Left ventricle myocardium inferior (tissue), 1 donor: ENCODE results near the gene GRIK4. TPM values are rescaled to one million over a fixed set of nuclear protein-coding genes. Genes with fewer than 3 reads are reported as not detected.

ENCODE experiments used
- DNase-seq: peaks from one replicate; pipeline ENCODE4 v3.0.0-alpha.2; 2020
- H3K27ac ChIP-seq: fragments of 200-600 bp; replicated peaks from 2 replicates; pipeline ENCODE4 v1.8.0; 2021
- H3K27me3 ChIP-seq: fragments of 200-600 bp; 2 replicates; pipeline ENCODE4 v1.8.0; 2021; ENCODE audit warnings: low read depth
- H3K36me3 ChIP-seq: fragments of 200-600 bp; 2 replicates; pipeline ENCODE4 v1.8.0; 2021
- H3K4me1 ChIP-seq: fragments of 200-600 bp; 2 replicates; pipeline ENCODE4 v1.8.0; 2021
- H3K4me3 ChIP-seq: fragments of 200-600 bp; 2 replicates; pipeline ENCODE4 v1.8.0; 2021; ENCODE audit warnings: mild to moderate bottlenecking, moderate library complexity
- H3K9me3 ChIP-seq: fragments of 200-600 bp; replicated peaks from 2 replicates; pipeline ENCODE4 v1.8.0; 2021
- intact Hi-C: fragments of 100-400 bp; cut with micrococcal nuclease; formaldehyde crosslinking; loops from one replicate; pipeline ENCODE4 v1.11.0; 2022
- total RNA-seq: library from RNA; stranded (reverse); fragmentation: NEBNext Ultra II Directional; extraction: Animal tissue kit (Norgen Biotek cat#: 25700); gene quantifications from one replicate; pipeline ENCODE4 v1.2.1, GENCODE V29; 2021
- TF ChIP-seq, protein P1 (sequence below): fragments of 200-600 bp; IDR thresholded peaks from 2 replicates; pipeline ENCODE4 v1.8.0; 2021; ENCODE audit warnings: antibody characterized with exemption, mild to moderate bottlenecking, borderline replicate concordance
- donor health status: DM: no; HTN: yes; CAD: no; lungs with severe emphysema.

GRIK4 gene
- total RNA-seq, 1 donor from 2014 or later: 0.16 TPM

DNA sequence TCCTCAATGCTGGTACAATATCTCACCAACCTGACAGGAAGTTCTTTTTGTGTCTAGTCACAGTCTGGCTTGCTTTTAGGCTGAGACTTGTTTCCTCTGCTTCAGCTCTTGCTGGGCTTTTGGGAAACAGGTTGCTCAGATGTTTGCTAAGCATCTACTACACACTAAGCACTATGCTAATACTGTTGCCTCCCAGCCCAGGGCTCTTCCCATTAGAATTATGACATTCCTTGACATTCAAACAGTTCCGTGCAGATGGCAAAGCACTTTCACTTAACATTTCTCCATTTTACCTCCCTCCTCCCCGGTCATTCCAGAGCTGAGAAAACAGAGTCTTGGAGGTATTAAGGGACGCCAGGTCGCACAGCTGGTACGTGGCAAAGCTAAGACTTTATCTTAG lies 311.6 kb downstream of the GRIK4 start:
- no peaks in the 10 kb centered on the region for H3K9me3 ChIP-seq
- peaks cover 98% of the 10 kb centered on the region for H3K27me3 ChIP-seq
- H3K27ac ChIP-seq: no peak overlapping the region
- no peak overlapping the region for H3K4me3 ChIP-seq
- TF ChIP-seq, protein P1, sequence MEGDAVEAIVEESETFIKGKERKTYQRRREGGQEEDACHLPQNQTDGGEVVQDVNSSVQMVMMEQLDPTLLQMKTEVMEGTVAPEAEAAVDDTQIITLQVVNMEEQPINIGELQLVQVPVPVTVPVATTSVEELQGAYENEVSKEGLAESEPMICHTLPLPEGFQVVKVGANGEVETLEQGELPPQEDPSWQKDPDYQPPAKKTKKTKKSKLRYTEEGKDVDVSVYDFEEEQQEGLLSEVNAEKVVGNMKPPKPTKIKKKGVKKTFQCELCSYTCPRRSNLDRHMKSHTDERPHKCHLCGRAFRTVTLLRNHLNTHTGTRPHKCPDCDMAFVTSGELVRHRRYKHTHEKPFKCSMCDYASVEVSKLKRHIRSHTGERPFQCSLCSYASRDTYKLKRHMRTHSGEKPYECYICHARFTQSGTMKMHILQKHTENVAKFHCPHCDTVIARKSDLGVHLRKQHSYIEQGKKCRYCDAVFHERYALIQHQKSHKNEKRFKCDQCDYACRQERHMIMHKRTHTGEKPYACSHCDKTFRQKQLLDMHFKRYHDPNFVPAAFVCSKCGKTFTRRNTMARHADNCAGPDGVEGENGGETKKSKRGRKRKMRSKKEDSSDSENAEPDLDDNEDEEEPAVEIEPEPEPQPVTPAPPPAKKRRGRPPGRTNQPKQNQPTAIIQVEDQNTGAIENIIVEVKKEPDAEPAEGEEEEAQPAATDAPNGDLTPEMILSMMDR: no peak
- DNase-seq: no peak
- H3K4me1 ChIP-seq: no peaks in the 10 kb centered on the region
- intact Hi-C loops: no loop called here
- no peaks in the 10 kb centered on the region for H3K36me3 ChIP-seq

DNA sequence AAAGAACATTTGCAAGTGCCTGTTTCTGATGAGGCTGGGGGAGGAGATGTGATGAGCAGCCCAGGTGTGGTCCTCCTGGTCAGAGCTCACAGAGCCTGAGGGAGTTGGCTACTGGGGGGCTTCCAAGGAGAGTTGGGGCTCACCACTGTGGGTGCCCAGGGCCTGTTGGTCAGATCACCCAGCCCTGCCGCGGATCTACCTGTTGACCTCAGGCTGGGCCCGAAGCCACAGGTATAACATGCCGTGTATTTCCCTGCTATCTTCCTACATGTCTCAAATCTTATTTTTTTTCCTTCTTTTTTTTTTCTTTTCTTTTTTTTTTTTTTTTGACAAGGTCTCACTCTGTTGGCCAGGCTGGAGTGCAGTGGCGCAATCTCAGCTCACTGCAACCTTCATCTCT lies 312.7 kb downstream of the GRIK4 start:
- no peak for DNase-seq
- intact Hi-C loops: no loop called here
- Histone ChIP-seq H3K27me3 (peaks cover 98% of the 10 kb centered on the region), H3K4me3 (no peak overlapping the region), H3K9me3 (no peaks in the 10 kb centered on the region), H3K4me1 (no peaks in the 10 kb centered on the region), H3K27ac (no peak overlapping the region), H3K36me3 (no peaks in the 10 kb centered on the region)
- TF ChIP-seq, protein P1: no peak

DNA sequence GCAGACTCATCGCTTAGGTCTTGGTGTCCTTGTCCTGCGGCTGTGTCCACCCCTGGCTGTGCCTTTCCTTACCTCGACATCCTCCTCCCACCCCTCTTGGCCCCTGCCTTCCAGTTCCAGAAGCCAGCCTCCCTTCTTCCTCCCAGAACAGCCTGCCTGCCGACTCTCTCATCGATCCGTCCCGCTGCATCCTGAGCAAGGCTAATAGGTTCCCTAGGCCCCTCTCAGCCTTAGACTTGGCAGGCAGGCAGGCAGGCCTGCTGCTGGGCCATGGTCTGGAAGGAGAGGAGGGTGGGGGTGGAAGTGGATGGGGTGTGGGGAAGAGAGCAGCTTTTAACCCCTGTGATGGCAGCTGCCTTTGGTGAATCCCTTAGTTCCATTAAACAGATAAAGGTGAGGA lies 315.6 kb downstream of the GRIK4 start:
- Histone ChIP-seq H3K9me3 (no peaks in the 10 kb centered on the region), H3K4me3 (no peak overlapping the region), H3K27me3 (peaks cover 100% of the 10 kb centered on the region), H3K27ac (no peak overlapping the region), H3K4me1 (no peaks in the 10 kb centered on the region), H3K36me3 (no peaks in the 10 kb centered on the region)
- intact Hi-C loops: no loop called here
- TF ChIP-seq, protein P1: no peak
- DNase-seq: no peak

DNA sequence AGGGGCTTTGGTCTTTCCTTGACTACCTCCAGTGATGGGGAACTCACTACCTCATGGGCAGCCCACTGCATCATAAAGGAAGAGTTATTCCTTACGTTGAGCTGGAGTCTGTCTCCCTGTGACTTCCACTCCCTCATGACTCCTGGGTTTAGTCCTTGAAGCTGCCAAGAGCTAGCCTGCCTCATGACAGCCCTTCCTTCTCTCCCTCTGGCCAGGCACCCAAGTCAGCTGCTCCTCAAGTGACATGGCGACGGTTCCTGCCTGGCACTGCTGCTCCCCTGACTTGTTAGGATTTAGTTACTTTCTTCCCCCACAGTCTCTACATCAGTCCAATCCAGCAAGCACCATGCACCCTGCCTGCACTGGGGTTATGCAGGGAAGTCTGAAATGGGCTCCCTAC lies 316.3 kb downstream of the GRIK4 start:
- Histone ChIP-seq H3K9me3 (no peaks in the 10 kb centered on the region), H3K27ac (no peak overlapping the region), H3K4me3 (no peak overlapping the region), H3K4me1 (no peaks in the 10 kb centered on the region), H3K36me3 (no peaks in the 10 kb centered on the region), H3K27me3 (peaks cover 100% of the 10 kb centered on the region)
- no peak for DNase-seq
- intact Hi-C loops: no loop called here
- TF ChIP-seq, protein P1: no peak

DNA sequence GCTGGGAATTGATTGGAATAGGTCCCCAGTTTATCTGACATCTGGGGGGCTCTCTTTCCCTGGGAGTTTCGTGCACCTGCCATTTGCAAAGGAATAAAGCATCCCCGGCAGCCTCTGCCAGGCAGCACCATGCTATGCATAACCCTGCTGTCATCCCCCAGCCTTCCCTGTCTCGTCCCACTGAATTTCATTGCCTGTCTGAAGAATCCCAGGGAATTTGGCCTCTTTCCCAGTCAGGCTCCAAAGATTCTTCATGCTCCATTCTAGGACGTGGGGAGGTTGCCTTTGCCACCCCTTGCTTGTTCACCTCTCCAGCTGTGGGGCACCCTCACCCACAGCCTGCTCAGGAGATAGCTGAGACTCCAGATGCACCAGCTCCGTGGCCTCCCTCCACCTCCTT lies 317.3 kb downstream of the GRIK4 start:
- peaks cover 100% of the 10 kb centered on the region for H3K27me3 ChIP-seq
- no peak overlapping the region for H3K4me3 ChIP-seq
- intact Hi-C loops: no loop called here

More for the DNA sequence above, 317.3 kb downstream of the GRIK4 start:
- no peak overlapping the region for H3K27ac ChIP-seq
- TF ChIP-seq, protein P1: no peak
- no peaks in the 10 kb centered on the region for H3K36me3 ChIP-seq
- H3K4me1 ChIP-seq: no peaks in the 10 kb centered on the region
- DNase-seq: no peak
- no peaks in the 10 kb centered on the region for H3K9me3 ChIP-seq
